ENCODE results near the gene TRIM21.
"Not testable (repeated sequence)": the region's sequence is repeated elsewhere in the genome, so short reads cannot be mapped to it uniquely, and the experiment has no call there.

Gene TRIM21

DNA sequence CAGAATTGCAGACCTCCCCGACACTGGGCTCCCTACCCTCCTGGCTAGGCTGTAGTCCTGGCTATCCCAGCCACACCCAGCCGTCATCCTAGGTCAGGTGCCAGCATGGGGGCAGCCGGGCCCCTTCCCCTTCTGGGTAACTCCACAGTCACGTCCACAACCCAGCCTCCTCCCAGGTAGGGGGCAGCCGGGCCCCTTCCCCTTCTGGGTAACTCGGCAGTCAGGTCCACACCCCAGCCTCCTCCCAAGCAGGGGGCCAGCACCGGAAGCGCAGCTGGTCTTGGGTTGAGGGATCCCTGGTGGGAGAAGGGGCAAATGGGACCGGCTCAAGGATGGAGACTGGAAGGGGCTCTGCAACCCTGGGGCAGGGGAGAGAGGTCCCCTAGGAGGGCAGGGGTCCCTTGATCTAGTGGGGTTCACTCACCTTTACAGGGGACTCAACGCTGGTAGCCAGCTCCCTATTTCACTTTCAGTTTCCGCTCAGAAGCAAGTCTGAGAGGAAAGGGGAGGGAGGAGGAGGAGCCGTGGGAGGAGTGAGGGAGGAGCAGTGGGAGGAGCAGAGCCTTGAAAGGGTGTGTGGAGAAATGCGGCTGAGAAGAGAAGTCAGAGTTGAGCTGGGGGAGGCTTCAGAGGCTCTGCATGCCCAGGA is at the start of gene TRIM21:
Gene TRIM21 (minus strand): TSS at position 494 of the 649 bp plus-strand sequence. CDS start 3,293 bp downstream, outside the sequence.
- DNase-seq (ENCODE audit: low read depth) = peak; percentile 31

DNA sequence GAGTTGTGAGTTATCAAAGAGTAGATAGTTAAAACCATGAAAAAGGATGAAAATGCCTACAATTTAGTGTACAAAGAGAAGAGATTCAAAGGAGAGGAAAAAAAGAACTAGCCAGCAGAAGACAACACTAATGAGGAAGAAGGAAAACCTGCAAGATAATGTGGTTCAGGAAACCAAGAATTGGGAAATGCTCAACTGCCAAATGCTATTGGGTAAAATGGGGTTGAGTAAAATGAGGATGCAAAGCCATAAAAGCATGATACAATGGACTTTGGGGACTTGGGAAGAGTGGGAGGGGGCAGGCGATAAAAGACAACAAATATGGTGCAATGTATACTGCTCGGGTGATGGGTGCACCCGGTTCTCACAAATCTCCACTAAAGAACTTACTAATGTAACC is 48.0 kb upstream of the TRIM21 start:
- DNase-seq (ENCODE audit: low read depth) = no peak

DNA sequence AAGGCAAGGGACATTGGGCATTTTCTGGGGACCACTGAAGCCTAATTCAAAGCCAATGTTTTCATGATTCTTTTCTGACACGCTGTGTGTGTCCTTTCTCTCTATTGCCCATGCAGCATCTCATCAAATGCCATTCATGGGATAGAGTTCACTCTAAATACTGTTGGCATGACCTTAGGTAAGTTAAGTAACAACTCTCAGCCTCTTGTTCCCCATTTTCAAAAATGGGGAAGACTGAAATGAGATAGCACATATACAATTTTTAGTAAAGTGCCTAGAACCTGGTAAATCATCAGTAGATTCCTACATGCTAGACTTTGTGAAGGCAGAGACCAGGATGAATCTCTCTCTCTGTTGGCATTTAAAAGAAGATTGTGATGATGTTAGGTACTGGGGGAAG is 42.9 kb upstream of the TRIM21 start:
- DNase-seq (ENCODE audit: low read depth) = no peak

DNA sequence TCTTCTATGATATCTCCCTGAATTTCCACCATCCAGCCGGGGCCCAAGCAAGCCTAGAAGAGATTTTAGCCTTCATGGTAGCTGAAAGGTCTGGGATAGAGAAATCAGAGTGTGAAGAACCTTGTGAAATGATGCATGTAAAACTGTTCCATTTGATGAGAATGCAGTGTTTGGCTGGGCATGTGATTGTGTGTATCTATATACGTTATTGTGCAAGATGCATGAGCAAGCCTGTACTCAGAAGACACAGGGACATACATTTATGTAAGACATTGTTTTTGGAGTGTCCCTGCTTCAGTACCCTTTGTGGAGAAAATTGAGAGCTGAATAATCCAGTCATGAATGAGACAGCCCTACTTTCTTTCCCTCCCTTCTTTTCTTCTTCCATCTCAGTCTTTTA is 40.4 kb upstream of the TRIM21 start:
- no peak for DNase-seq (ENCODE audit: low read depth)

DNA sequence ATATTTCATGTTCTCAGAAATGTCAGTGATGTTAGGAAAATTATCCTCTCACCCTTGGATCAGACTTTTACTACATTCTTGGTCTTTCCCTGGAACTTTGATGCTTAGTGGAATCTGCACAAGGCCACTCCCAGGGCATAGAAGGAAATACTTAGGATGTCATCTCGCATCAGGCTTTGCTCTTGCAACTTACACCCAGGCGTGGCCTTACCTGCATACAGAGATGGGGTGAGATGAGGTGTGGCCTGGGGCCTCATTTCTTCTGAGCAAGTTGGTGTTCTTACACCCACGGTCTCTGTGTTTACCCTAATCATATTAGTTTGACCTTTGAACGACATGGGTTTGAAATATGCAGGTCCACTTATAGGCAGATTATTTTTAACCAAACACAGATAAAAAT is 36.5 kb upstream of the TRIM21 start:
- DNase-seq (ENCODE audit: low read depth) = no peak

DNA sequence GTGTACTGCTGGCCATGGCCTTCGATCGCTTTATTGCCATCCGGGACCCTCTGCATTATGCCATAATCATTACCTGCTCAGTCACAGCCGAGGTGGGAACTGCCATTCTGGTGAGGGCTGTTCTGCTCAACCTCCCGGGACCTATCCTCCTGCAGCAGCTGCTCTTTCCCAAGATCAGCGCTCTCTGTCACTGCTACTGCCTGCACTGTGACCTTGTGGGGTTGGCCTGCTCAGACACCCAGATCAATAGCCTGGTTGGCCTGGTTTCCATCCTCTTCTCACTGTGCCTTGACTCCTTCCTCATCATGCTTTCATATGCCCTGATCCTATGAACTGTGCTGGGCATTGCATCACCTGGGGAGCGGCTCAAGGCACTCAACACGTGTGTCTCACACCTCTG is 24.9 kb upstream of the TRIM21 start:
- no peak for DNase-seq (ENCODE audit: low read depth)

DNA sequence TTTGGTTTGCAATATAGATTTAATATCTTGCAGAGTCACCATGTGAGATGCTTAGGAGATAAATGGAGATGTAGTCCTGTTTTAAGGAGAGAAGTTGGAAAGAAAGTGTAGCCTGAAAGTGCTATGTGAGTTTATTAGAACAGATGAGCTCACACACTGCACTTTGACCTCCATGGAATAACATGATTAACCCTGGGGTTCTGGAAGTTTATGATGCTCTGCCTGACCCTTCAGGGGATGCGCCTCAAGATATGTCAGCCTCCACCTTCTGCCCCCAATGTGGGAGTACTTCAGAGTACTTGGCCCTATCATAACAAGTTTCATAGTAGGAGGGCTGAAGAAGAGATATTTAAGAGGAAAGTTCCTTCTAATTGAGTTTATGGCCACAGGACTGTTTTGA is 23.3 kb upstream of the TRIM21 start:
- no peak for DNase-seq (ENCODE audit: low read depth)

DNA sequence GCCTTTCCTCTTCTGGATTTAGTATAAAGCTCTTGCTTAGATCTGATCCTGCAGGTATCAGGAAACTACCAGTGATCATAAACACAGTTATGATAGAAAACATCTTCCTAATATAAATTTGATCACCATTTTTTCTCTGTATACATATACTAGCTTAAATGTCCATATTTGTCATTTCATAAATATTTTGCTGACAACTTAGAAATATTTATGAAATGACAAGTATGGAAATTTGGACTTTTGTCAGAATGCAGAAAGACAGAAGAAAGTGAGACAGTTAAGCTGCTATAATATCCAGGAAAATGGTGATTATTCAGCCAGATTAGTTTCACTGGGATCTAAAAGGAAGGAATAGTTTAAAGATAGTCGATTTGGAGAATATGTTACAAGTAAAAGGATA is 22.8 kb upstream of the TRIM21 start:
- DNase-seq (ENCODE audit: low read depth) = no peak

DNA sequence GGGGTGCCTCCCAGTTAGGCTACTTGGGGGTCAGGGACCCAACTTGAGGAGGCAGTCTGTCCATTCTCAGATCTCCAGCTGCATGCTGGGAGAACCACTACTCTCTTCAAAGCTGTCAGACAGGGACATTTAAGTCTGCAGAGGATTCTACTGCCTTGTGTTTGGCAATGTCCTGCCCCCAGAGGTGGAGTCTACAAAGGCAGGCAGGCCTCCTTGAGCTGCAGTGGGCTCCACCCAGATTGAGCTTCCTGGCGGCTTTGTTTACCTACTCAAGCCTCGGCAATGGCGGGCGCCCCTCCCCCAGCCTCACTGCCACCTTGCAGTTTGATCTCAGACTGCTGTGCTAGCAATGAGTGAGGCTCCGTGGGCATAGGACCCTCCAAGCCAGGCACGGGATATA is 12.7 kb upstream of the TRIM21 start:
- not testable (repeated sequence) for DNase-seq (ENCODE audit: low read depth)

DNA sequence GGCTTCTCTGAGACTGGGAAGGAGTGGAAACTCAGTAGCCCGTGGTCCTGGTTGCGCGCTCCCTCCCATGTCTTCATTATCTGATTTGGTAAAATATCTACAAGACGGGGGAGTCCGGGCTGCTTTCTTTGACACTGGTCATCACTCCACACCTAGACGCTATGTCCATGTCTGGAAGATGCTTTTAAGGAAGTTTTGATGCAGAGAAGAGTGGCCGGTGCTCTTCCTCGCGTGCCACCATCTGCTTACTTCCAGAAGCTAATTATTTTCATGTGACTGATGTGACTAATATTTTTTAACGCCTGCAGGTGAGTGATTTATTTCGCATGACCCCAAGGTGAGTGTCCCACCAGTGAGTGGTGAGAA is 339 bp upstream of the TRIM21 start:
- no peak for DNase-seq (ENCODE audit: low read depth)

DNA sequence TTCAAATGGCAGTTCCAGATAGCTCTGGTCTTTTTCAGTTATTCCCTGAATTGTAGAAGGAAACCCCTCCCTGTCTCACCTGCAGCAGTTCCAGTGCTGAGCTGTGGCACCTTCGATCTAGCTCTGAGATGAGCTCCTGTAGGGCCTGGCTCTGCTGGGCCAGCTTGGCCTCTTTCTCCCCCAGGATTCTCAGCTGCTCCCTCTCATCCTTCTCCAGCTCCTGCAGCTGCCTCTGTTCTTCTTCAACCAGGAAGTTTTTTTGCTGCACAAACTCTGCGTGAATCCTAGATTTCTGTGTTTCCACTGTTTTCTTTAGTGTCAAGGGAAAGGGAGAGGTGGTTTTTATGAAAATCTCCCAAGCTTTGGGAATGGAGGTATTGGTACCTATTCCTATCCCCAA is 5.3 kb downstream of the TRIM21 start:
- DNase-seq (ENCODE audit: low read depth) = no peak

DNA sequence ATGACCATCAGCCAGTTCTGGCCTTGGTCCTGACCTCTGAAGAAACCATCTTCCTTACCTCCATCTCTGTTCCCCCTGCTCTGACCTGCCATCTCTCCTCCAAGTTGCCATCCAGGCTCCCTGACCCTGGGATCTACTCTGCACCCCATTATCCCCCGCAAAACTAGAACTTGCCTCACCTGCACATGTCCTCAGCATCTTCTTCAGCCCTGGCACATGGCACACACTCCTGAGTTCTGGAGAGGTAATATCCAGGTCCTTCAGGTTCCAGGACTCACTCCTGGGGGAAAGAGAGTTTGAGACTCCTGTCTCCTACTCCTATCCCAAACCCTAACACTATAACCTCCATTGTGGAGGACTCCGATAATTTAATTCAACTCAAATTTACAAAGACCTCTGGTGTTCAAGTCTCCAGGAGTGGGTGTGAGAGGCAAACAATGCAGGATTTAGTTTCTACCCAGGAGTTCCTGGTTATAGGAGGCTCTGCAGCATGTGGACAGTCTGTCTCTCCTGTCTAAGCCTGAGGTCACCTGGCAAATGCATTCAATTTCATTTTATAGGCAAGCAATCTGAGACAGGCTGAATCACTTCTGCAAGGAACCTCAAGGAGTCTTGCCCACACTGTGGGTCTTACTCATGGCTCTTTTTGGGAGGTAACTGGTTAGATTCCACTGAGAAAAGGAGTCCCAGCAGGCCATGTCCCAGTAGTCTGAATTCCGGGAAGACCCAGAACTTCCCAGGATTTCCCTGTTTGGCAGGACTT is 7.3 kb downstream of the TRIM21 start:
- no peak for DNase-seq (ENCODE audit: low read depth)

DNA sequence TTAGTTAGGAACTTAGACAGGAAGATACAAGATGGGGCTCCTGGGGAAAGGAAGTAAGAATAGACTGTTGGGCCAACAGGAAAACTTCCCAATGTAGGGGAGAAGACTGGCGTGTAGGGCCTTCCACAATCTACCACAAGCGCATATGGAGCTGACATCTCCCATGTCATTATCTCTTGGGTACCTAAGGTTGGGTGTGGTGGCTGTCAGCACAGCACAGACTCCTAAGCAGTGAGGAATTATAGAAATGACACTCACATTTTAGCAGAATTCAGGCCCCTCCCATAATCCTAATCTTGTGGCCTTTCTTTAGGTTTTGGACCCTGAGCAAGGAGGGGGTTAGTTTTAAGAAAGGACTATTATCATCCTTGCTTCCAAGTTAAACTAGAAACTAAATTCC is 11.6 kb downstream of the TRIM21 start:
- no peak for DNase-seq (ENCODE audit: low read depth)

DNA sequence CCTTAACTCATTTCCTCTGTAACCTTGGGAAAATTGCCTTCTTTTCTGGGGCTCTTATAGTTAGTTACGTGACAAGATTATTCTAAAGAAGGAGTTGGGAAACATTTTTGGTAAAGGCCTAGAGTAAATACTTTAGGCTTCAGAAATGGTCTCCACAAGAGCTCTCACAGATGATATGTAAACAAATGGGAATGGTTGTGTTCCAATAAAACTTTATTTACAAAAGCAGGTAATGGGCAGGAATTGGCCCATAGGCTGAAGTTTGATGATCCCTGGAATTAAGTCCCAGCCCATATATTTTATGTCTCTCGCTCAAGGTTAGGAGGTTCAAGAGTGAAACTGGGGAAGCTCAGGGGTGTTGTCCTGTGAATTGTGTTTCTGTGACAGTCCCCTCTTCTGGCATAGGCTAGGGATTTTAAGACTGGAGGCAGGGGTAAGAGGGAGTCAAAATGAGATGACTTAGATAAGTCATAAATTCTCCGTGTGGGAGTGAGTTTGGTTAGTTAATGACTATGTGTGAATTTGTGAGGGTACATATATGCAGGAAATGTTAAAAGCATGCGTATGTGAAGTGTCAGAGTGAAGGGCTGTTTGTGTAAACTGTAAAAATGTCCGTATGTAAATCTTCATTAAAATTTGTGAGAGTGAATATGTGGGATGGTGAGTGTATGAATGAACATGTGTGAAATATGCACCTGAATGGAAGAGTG is 17.9 kb downstream of the TRIM21 start:
- no peak for DNase-seq (ENCODE audit: low read depth)

DNA sequence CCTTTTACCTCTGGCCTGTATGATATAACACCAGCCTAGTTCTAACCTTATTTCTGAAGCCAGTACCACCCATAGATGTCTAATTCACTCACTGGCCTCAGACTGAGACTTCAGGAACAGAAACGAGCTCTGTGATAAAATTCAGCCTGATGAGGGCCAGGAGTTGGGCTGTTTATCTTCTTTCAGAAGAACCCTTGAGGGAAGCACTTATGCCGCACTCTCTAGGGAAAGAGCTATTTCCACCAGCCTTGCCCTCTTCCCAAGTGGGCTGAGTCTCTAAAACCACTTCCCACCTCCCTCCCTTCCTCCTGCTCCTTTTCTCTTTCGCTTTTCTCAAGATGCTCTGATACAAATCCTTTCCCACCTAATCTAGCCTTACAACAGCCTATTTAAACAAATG is 23.3 kb downstream of the TRIM21 start:
- no peak for DNase-seq (ENCODE audit: low read depth)

DNA sequence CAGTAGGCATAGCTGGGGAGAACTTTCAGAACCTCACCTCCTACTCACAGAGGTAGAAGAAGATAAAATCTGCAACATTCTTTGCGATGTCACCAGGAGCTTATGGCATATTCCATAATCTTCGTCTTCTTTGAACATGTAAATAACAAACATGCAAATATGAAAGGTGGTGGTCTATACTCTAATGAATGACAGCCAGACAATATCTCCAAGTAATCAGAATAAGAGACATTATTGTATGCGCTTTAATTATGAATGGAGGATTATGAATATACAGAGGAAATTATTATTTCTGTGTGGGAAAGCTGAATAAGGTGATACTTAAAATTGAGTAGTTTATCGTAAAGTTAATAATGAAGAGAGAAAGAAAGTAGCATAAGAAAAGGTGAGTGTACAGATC is 25.2 kb downstream of the TRIM21 start, which contains the start of gene OR52B4:
Gene OR52B4 (minus strand): TSS at position 101 of the 400 bp plus-strand sequence. CDS start 91 bp downstream, at position 10.
- DNase-seq (ENCODE audit: low read depth) = no peak

DNA sequence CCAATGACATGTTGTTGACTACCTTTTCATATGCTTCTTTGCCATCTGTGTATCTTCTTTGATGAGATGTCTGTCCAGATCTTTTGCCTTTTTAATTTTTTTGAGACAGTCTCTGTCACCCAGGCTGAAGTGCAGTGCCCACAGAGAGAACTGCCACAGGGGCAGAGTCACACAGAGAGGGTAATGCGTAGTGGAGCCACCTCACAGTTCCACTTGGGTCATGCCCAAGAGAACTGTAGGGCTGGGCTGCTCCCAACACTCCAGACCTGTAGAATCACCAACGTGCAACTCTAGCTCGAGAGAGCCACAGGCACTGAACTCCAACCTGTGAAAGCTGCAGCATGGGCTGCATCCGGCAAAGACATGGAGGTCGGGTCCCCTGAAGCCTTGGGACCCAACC is 45.4 kb downstream of the TRIM21 start:
- not testable (repeated sequence) for DNase-seq (ENCODE audit: low read depth)

DNA sequence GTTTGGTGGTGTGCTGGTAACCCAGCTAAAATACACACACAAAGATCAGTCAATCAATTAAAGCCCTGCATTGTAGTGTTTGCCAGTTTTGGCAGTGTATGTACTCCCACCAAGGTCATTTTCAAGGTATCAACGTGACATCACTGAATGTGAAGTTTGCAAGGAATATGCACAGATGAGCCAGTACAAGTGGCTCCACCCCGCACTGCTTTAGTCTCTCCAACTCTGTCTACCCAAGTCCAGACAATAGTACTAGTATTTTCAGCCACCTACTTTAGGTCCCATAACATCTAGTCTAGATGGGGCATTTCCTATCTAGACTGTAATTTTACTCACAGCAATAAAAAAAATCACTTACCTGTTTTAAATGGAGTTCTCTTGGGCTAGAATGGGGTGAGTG is 48.1 kb downstream of the TRIM21 start:
- DNase-seq (ENCODE audit: low read depth) = not testable (repeated sequence)

Measured in CMK (cell line).